ENCODE results near the gene DCUN1D3. TPM values are rescaled to one million over a fixed set of nuclear protein-coding genes. Genes with fewer than 3 reads are reported as not detected.

Gene DCUN1D3
- total and polyA plus RNA-seq, 2 experiments from 2014 or later = 8.5 to 13.7 TPM

- peaks cover 14% of the 10 kb centered on the region; the same call in 2 of the 3 replicates for H3K4me1 Mint-ChIP-seq
- Histone ChIP-seq H3F3A (replicated peaks; ENCODE audit: low read depth) (peaks cover 11% of the 10 kb centered on the region; the same call in 1 of the 2 replicates), H3K4me1 (ENCODE audit: insufficient read depth) (peaks cover 5% of the 10 kb centered on the region; the same call in 1 of the 2 replicates), H2AFZ (no peak overlapping the region), H3K36me3 (ENCODE audit: insufficient read depth) (no peaks in the 10 kb centered on the region), H3K27me3 (ENCODE audit: insufficient read depth) (no peaks in the 10 kb centered on the region), H3K4me3 (peak overlapping the region; percentile 84; the same call in 1 of the 2 replicates), H3K4me2 (peak overlapping the region; percentile 97), H3K9me2 (ENCODE audit: insufficient read depth) (no peaks in the 10 kb centered on the region), H3K79me2 (replicated peaks; ENCODE audit: insufficient read depth) (no peaks in the 10 kb centered on the region), H4K20me1 (replicated peaks; ENCODE audit: insufficient read depth) (peaks cover 2% of the 10 kb centered on the region; the same call in 1 of the 2 replicates), H3K27ac (ENCODE audit: low read depth) (no peak overlapping the region)
- H3K27ac Mint-ChIP-seq = no peak overlapping the region
- ATAC-seq (no peak), DNase-seq (ENCODE audit: low spot score) (no peak)
- H3K27me3 Mint-ChIP-seq (ENCODE audit: insufficient read depth, low read depth, poor library complexity) = peaks cover 5% of the 10 kb centered on the region
- peak overlapping the region; percentile 98 for H3K4me3 Mint-ChIP-seq
- no peaks in the 10 kb centered on the region for H3K36me3 Mint-ChIP-seq (ENCODE audit: low read depth)
- no peaks in the 10 kb centered on the region for H3K9me3 Mint-ChIP-seq
- TF ChIP-seq, protein P1, sequence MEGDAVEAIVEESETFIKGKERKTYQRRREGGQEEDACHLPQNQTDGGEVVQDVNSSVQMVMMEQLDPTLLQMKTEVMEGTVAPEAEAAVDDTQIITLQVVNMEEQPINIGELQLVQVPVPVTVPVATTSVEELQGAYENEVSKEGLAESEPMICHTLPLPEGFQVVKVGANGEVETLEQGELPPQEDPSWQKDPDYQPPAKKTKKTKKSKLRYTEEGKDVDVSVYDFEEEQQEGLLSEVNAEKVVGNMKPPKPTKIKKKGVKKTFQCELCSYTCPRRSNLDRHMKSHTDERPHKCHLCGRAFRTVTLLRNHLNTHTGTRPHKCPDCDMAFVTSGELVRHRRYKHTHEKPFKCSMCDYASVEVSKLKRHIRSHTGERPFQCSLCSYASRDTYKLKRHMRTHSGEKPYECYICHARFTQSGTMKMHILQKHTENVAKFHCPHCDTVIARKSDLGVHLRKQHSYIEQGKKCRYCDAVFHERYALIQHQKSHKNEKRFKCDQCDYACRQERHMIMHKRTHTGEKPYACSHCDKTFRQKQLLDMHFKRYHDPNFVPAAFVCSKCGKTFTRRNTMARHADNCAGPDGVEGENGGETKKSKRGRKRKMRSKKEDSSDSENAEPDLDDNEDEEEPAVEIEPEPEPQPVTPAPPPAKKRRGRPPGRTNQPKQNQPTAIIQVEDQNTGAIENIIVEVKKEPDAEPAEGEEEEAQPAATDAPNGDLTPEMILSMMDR (conservative IDR thresholded peaks at IDR 0.05; ENCODE audit: low read depth in 2 of 2) = no peak
- TF ChIP-seq, protein P2, sequence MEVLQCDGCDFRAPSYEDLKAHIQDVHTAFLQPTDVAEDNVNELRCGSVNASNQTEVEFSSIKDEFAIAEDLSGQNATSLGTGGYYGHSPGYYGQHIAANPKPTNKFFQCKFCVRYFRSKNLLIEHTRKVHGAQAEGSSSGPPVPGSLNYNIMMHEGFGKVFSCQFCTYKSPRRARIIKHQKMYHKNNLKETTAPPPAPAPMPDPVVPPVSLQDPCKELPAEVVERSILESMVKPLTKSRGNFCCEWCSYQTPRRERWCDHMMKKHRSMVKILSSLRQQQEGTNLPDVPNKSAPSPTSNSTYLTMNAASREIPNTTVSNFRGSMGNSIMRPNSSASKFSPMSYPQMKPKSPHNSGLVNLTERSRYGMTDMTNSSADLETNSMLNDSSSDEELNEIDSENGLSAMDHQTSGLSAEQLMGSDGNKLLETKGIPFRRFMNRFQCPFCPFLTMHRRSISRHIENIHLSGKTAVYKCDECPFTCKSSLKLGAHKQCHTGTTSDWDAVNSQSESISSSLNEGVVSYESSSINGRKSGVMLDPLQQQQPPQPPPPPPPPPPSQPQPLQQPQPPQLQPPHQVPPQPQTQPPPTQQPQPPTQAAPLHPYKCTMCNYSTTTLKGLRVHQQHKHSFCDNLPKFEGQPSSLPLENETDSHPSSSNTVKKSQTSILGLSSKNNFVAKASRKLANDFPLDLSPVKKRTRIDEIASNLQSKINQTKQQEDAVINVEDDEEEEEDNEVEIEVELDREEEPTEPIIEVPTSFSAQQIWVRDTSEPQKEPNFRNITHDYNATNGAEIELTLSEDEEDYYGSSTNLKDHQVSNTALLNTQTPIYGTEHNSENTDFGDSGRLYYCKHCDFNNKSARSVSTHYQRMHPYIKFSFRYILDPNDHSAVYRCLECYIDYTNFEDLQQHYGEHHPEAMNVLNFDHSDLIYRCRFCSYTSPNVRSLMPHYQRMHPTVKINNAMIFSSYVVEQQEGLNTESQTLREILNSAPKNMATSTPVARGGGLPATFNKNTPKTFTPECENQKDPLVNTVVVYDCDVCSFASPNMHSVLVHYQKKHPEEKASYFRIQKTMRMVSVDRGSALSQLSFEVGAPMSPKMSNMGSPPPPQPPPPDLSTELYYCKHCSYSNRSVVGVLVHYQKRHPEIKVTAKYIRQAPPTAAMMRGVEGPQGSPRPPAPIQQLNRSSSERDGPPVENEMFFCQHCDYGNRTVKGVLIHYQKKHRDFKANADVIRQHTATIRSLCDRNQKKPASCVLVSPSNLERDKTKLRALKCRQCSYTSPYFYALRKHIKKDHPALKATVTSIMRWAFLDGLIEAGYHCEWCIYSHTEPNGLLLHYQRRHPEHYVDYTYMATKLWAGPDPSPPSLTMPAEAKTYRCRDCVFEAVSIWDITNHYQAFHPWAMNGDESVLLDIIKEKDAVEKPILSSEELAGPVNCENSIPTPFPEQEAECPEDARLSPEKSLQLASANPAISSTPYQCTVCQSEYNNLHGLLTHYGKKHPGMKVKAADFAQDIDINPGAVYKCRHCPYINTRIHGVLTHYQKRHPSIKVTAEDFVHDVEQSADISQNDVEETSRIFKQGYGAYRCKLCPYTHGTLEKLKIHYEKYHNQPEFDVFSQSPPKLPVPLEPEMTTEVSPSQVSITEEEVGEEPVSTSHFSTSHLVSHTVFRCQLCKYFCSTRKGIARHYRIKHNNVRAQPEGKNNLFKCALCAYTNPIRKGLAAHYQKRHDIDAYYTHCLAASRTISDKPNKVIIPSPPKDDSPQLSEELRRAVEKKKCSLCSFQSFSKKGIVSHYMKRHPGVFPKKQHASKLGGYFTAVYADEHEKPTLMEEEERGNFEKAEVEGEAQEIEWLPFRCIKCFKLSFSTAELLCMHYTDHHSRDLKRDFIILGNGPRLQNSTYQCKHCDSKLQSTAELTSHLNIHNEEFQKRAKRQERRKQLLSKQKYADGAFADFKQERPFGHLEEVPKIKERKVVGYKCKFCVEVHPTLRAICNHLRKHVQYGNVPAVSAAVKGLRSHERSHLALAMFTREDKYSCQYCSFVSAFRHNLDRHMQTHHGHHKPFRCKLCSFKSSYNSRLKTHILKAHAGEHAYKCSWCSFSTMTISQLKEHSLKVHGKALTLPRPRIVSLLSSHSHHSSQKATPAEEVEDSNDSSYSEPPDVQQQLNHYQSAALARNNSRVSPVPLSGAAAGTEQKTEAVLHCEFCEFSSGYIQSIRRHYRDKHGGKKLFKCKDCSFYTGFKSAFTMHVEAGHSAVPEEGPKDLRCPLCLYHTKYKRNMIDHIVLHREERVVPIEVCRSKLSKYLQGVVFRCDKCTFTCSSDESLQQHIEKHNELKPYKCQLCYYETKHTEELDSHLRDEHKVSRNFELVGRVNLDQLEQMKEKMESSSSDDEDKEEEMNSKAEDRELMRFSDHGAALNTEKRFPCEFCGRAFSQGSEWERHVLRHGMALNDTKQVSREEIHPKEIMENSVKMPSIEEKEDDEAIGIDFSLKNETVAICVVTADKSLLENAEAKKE (CRISPR knock-in tag; IDR thresholded peaks at IDR 0.05) = no peak
- TF ChIP-seq NANOG (IDR thresholded peaks at IDR 0.05; ENCODE audit: borderline replicate concordance) (no peak), POLR2AphosphoS5 (IDR thresholded peaks at IDR 0.05; ENCODE audit: low read depth) (no peak), REST (IDR thresholded peaks at IDR 0.05; ENCODE audit: unreplicated experiment) (no peak), ZNF331 (CRISPR knock-in tag; IDR thresholded peaks at IDR 0.05; ENCODE audit: low read depth) (no peak), EZH2phosphoT487 (IDR thresholded peaks at IDR 0.05; ENCODE audit: unreplicated experiment) (no peak), ZNF114 (CRISPR knock-in tag; IDR thresholded peaks at IDR 0.05) (no peak), STAT1 (IDR thresholded peaks at IDR 0.05; ENCODE audit: unreplicated experiment) (no peak), JUNB (IDR thresholded peaks at IDR 0.05; ENCODE audit: unreplicated experiment) (no peak), CREB1 (CRISPR knock-in tag; IDR thresholded peaks at IDR 0.05; ENCODE audit: low read depth) (no peak), EZH2 (IDR thresholded peaks at IDR 0.05; ENCODE audit: low read depth, unreplicated experiment) (no peak)
- TF ChIP-seq, protein P3, sequence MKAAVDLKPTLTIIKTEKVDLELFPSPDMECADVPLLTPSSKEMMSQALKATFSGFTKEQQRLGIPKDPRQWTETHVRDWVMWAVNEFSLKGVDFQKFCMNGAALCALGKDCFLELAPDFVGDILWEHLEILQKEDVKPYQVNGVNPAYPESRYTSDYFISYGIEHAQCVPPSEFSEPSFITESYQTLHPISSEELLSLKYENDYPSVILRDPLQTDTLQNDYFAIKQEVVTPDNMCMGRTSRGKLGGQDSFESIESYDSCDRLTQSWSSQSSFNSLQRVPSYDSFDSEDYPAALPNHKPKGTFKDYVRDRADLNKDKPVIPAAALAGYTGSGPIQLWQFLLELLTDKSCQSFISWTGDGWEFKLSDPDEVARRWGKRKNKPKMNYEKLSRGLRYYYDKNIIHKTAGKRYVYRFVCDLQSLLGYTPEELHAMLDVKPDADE (IDR thresholded peaks at IDR 0.05) = no peak
Measured at GRCh38 chr16:20807862-20808261, 92.3 kb downstream of the DCUN1D3 start.
